SH-SY5Y (cell line): ENCODE data around the gene ZNF469.

Experiments
- GATA2 ChIP-seq: IDR thresholded peaks from 2 replicates; pipeline ENCODE4 v1.6.1; 2011; ENCODE audit warnings: mild to moderate bottlenecking, low read depth, low read length
- GATA3 ChIP-seq: IDR thresholded peaks from 2 replicates; pipeline ENCODE4 v1.6.1; 2011; ENCODE audit warnings: low read depth, mild to moderate bottlenecking, low read length, moderate library complexity

GRCh38 chr16:88341551-88342290 is 41.0 kb upstream of the ZNF469 start:
- TF ChIP-seq GATA2, result no peak
- TF ChIP-seq GATA3, result no peak
